GM12891 (cell line): ENCODE measurements around the gene RIC8A.
A peak's percentile ranks its signal among the peaks of the same experiment; 100 is the strongest.

ENCODE experiments used
- DNase-seq: peaks from one replicate; pipeline ENCODE4 v3.0.0; 2011; ENCODE audit warnings: low spot score; ENCODE audit not compliant: insufficient read length
- FAIRE-seq: peaks from 2 replicates; lab custom pipeline; 2011; peaks lifted over from hg19 to GRCh38; lab: Jason Lieb, UNC
- PAX5 ChIP-seq: IDR thresholded peaks from 2 replicates; pipeline ENCODE4 v1.6.1; 2011; ENCODE audit warnings: low read length, moderate library complexity, mild to moderate bottlenecking; ENCODE audit not compliant: insufficient read depth, severe bottlenecking
- POLR2A ChIP-seq: IDR thresholded peaks from 2 replicates; pipeline ENCODE4 v1.6.1; 2011; ENCODE audit warnings: low read depth, low read length, control low read depth
- POLR2AphosphoS5 ChIP-seq: IDR thresholded peaks from 2 replicates; pipeline ENCODE4 v1.6.1; 2011; ENCODE audit warnings: low read depth, low read length, control low read depth
- POU2F2 ChIP-seq: IDR thresholded peaks from 2 replicates; pipeline ENCODE4 v1.6.1; 2011; ENCODE audit warnings: low read depth, mild to moderate bottlenecking, control low read depth, low read length, moderate library complexity
- SPI1 ChIP-seq: IDR thresholded peaks from 2 replicates; pipeline ENCODE4 v1.6.1; 2011; ENCODE audit warnings: low read depth, low read length, control low read depth
- TAF1 ChIP-seq: IDR thresholded peaks from 2 replicates; pipeline ENCODE4 v1.6.1; 2011; ENCODE audit warnings: low read depth, low read length, control low read depth

The RIC8A gene

GRCh38 chr11:249062-249461, 41.6 kb downstream of the RIC8A start:
- FAIRE-seq (no peak), DNase-seq (no peak)
- TF ChIP-seq TAF1 (no peak), POLR2A (no peak), POLR2AphosphoS5 (no peak), POU2F2 (no peak), SPI1 (no peak), PAX5 (no peak)

GRCh38 chr11:250274-250673, 42.8 kb downstream of the RIC8A start:
- FAIRE-seq, result no peak
- TF ChIP-seq TAF1, result no peak
- no peak for TF ChIP-seq POLR2AphosphoS5
- no peak for TF ChIP-seq POU2F2
- TF ChIP-seq POLR2A, result no peak
- no peak for TF ChIP-seq SPI1
- TF ChIP-seq PAX5, result no peak

GRCh38 chr11:250740-251299, 43.3 kb downstream of the RIC8A start:
- DNase-seq, result no peak
- FAIRE-seq, result peak; percentile 91
- TF ChIP-seq SPI1 (no peak), POLR2A (no peak), PAX5 (no peak), POLR2AphosphoS5 (no peak)

More at GRCh38 chr11:250274-250673, 42.8 kb downstream of the RIC8A start:
- no peak for DNase-seq

- FAIRE-seq, result no peak
- TF ChIP-seq SPI1, result no peak
- no peak for TF ChIP-seq POLR2AphosphoS5
- TF ChIP-seq POU2F2, result no peak
- no peak for TF ChIP-seq TAF1
- no peak for TF ChIP-seq PAX5
- TF ChIP-seq POLR2A, result no peak
- no peak for DNase-seq
These were observed 44.0 kb downstream of the RIC8A start for GRCh38 chr11:251550-251949.

GRCh38 chr11:252666-253065, 45.2 kb downstream of the RIC8A start:
- FAIRE-seq, result no peak
- TF ChIP-seq POLR2AphosphoS5 (no peak), SPI1 (no peak), POU2F2 (no peak), POLR2A (no peak), TAF1 (no peak), PAX5 (no peak)

GRCh38 chr11:253160-253885, 45.8 kb downstream of the RIC8A start:
- TF ChIP-seq PAX5 (no peak), POLR2A (no peak), TAF1 (no peak), POU2F2 (no peak), POLR2AphosphoS5 (peak; percentile 22; the same call in 1 of the 2 replicates), SPI1 (no peak)
- FAIRE-seq (no peak), DNase-seq (no peak)

More at GRCh38 chr11:252666-253065, 45.2 kb downstream of the RIC8A start:
- DNase-seq, result no peak

- no peak for FAIRE-seq
- no peak for DNase-seq
These were observed 46.4 kb downstream of the RIC8A start for GRCh38 chr11:253886-254270.

GRCh38 chr11:255176-255575, 47.7 kb downstream of the RIC8A start:
- TF ChIP-seq POLR2A, result no peak
- TF ChIP-seq SPI1, result no peak
- no peak for TF ChIP-seq PAX5
- no peak for TF ChIP-seq POU2F2
- no peak for TF ChIP-seq TAF1
- TF ChIP-seq POLR2AphosphoS5, result no peak
- DNase-seq (no peak), FAIRE-seq (no peak)

More at GRCh38 chr11:253886-254270, 46.4 kb downstream of the RIC8A start:
- TF ChIP-seq SPI1 (no peak), POLR2AphosphoS5 (no peak; the same call in 1 of the 2 replicates), POLR2A (no peak), PAX5 (no peak), POU2F2 (no peak), TAF1 (no peak)

- FAIRE-seq (peak; percentile 31), DNase-seq (no peak)
- TF ChIP-seq PAX5 (no peak), POLR2AphosphoS5 (no peak)
These were observed 48.3 kb downstream of the RIC8A start for GRCh38 chr11:255816-256215.
